Small intestine (tissue), 7 donors: ENCODE measurements around the gene MOSPD3. TPM values are rescaled to one million over a fixed set of nuclear protein-coding genes. Genes with fewer than 3 reads are reported as not detected.

Experiments used
- DNase-seq, 2 donors: peaks; one replicate each; pipeline versions ENCODE4 v3.0.0 to v3.0.0-alpha.2; 2013
- FAIRE-seq: peaks from 2 replicates; lab custom pipeline; 2012; peaks lifted over from hg19 to GRCh38; lab: Jason Lieb, UNC
- H3K27ac ChIP-seq, 3 donors: one replicate each; pipeline ENCODE4 v1.5.1; 2013; ENCODE audit warnings: low read length in 2 of 3, mild to moderate bottlenecking in 2 of 3, control low read depth in 1 of 3, inconsistent platforms in 1 of 3, low read depth in 1 of 3, moderate library complexity in 1 of 3
- H3K27me3 ChIP-seq, 3 donors: one replicate each; pipeline ENCODE4 v1.6.1; 2013; ENCODE audit warnings: low read length in 3 of 3, inconsistent platforms in 1 of 3; ENCODE audit not compliant: control insufficient read depth in 3 of 3, insufficient read depth in 3 of 3
- H3K36me3 ChIP-seq, 3 donors: one replicate each; pipeline ENCODE4 v1.6.1; 2013; ENCODE audit warnings: low read length in 3 of 3, inconsistent platforms in 1 of 3, low read depth in 1 of 3, mild to moderate bottlenecking in 1 of 3, moderate library complexity in 1 of 3; ENCODE audit not compliant: control insufficient read depth in 3 of 3, insufficient read depth in 2 of 3
- H3K4me1 ChIP-seq, 3 donors: one replicate each; pipeline ENCODE4 v1.6.1; 2013; ENCODE audit warnings: low read length in 2 of 3, inconsistent platforms in 1 of 3, low read depth in 1 of 3, mild to moderate bottlenecking in 1 of 3, moderate library complexity in 1 of 3; ENCODE audit not compliant: control insufficient read depth in 3 of 3, insufficient read depth in 2 of 3
- H3K4me3 ChIP-seq, 3 donors: one replicate each; pipeline ENCODE4 v1.5.1; 2013; ENCODE audit warnings: low read length in 3 of 3, control low read depth in 1 of 3, inconsistent platforms in 1 of 3, low read depth in 1 of 3, mild to moderate bottlenecking in 1 of 3, moderate library complexity in 1 of 3
- H3K9me3 ChIP-seq, 2 donors: one replicate each; pipeline ENCODE4 v1.6.1; 2013; ENCODE audit warnings: low read depth in 1 of 2, low read length in 1 of 2; ENCODE audit not compliant: control insufficient read depth in 2 of 2, insufficient read depth in 1 of 2
- WGBS, 3 donors: extraction: QIAGEN DNeasy Blood & Tissue Kit; methylation state at CpG; one replicate each; pipeline ENCODE4 v1.1.7; 2013; 5-methylcytosine and 5-hydroxymethylcytosine counted together
- polyA plus RNA-seq, 4 donors: library from polyadenylated mRNA; stranded (reverse) in 3 of 4; unstranded in 1 of 4; fragments of 200-250 nt in 3 of 4; fragments of 120-200 nt in 1 of 4; gene quantifications; one replicate each; pipeline versions ENCODE4 v1.2.1 to v1.2.3, GENCODE V29; 2013
- donor health status: healthy with polysubstance abuse.
- donor health status: control.
- donor health status: control.
- donor health status: Bipolar disorder and iron deficiency.
- donor health status: healthy.

The MOSPD3 gene
- polyA plus RNA-seq, 4 donors, result 8.4 to 14.9 (median 10.6) TPM

DNA sequence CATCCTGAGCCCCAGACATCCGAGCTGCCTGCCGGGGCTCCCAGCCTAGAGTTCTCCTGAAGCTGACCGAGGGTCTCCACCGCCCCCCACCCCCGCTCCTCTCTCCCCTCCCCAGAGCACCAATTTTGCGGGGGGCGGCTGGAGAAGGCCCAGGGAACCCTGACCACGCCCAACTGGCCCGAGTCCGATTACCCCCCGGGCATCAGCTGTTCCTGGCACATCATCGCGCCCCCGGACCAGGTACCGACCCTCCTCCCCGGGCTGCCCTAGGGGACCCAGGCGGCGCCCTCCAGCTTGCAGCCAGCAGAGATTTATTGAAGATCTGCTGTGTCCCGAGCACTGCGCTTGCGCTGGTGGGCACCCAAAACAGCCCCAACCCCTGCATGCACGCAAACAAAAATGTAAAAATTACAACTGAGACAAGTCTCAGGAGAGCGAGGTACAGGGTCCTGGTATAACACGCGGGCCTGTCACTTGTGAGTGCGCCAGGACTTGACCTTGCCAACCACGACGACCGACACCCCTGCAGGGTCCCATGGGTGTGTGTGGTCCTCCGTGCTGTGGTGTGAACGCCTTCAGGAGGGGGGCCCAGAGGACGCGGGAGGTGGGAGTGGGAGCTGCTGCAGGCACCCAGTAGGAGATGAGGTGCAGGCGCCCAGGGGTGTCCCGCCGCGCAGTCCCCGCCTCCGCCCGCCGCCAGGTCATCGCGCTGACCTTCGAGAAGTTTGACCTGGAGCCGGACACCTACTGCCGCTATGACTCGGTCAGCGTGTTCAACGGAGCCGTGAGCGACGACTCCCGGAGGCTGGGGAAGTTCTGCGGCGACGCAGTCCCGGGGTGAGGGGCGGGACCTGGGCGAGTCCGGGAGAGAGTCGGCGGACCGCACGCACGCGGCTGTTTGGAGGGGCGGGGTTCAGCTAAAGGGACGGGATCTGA lies 7.1 kb upstream of the MOSPD3 start:
- no peak for FAIRE-seq
- 3 to 14% (median 9%) methylated on average over 66 to 68 of the region's 68 CpGs for WGBS, 3 donors
- no peak overlapping the region for H3K27ac ChIP-seq

DNA sequence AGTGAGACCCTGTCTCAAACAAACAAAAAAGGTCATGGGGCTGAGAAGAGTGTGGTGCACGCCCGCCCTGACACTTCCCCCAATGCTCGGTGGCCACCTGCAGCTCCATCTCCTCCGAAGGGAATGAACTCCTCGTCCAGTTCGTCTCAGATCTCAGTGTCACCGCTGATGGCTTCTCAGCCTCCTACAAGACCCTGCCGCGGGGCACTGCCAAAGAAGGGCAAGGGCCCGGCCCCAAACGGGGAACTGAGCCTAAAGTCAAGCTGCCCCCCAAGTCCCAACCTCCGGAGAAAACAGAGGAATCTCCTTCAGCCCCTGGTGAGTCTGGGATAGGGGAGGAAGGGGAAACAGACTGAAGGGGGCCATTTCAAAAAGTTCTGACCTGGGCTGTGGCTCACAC lies 6.0 kb upstream of the MOSPD3 start:
- 82 to 90% (median 83%) methylated on average over 12 of the region's 12 CpGs for WGBS, 3 donors
- FAIRE-seq, result no peak
- no peak overlapping the region for H3K27ac ChIP-seq
- H3K9me3 ChIP-seq, result no peaks in the 10 kb centered on the region
- H3K4me3 ChIP-seq, result no peak overlapping the region
- peaks cover 0 to 6% (median 0%) of the 10 kb centered on the region in 3 donors for H3K36me3 ChIP-seq
- DNase-seq, result no peak
- peaks cover 0 to 21% (median 6%) of the 10 kb centered on the region in 3 donors for H3K4me1 ChIP-seq
- H3K27me3 ChIP-seq, result peaks cover 0 to 50% (median 0%) of the 10 kb centered on the region in 3 donors

More for the DNA sequence above, 7.1 kb upstream of the MOSPD3 start:
- peaks cover 0 to 21% (median 6%) of the 10 kb centered on the region in 3 donors for H3K4me1 ChIP-seq
- peak overlapping the region; percentile 56 to 73 (median 57) for H3K4me3 ChIP-seq
- peaks cover 0 to 50% (median 0%) of the 10 kb centered on the region in 3 donors for H3K27me3 ChIP-seq
- peaks cover 0 to 6% (median 0%) of the 10 kb centered on the region in 3 donors for H3K36me3 ChIP-seq
- no peaks in the 10 kb centered on the region for H3K9me3 ChIP-seq
- peak; percentile 47 to 60 for DNase-seq

DNA sequence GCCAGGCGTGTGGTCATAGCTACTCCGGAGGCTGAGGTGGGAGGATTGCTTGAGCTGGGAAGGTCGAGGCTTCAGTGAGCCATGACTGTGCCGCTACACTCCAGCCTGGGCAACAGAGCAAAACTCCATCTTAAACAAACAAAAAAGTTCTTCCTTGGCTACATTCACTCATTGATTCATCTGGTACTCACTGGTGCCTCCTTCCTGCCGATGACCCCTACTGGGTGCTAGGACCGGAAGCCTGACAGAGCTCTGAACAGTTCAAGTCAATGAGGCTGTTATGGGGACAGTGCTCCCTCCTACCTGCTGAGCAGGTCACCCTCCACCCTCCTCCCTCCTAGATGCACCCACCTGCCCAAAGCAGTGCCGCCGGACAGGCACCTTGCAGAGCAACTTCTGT lies 5.2 kb upstream of the MOSPD3 start:
- WGBS, 3 donors, result 73 to 90% (median 77%) methylated on average over 6 to 8 of the region's 8 CpGs
- H3K36me3 ChIP-seq, result peaks cover 0 to 6% (median 0%) of the 10 kb centered on the region in 3 donors
- DNase-seq (no peak), FAIRE-seq (no peak)
- H3K4me3 ChIP-seq, result no peak overlapping the region
- H3K27ac ChIP-seq, result no peak overlapping the region
- no peaks in the 10 kb centered on the region for H3K9me3 ChIP-seq
- peaks cover 0 to 50% (median 0%) of the 10 kb centered on the region in 3 donors for H3K27me3 ChIP-seq
- H3K4me1 ChIP-seq, result peaks cover 0 to 21% (median 3%) of the 10 kb centered on the region in 3 donors

GRCh38 chr7:100609958-100610357 lies 2.4 kb upstream of the MOSPD3 start:
- peaks cover 0 to 17% (median 3%) of the 10 kb centered on the region in 3 donors for H3K36me3 ChIP-seq
- DNase-seq (no peak), FAIRE-seq (no peak)
- H3K4me1 ChIP-seq, result peaks cover 0 to 14% (median 2%) of the 10 kb centered on the region in 3 donors
- H3K9me3 ChIP-seq, result no peaks in the 10 kb centered on the region
- no peak overlapping the region for H3K27ac ChIP-seq
- 90 to 94% (median 91%) methylated on average over 5 of the region's 5 CpGs for WGBS, 3 donors
- H3K4me3 ChIP-seq, result no peak overlapping the region
- H3K27me3 ChIP-seq, result peaks cover 0 to 26% (median 0%) of the 10 kb centered on the region in 3 donors

DNA sequence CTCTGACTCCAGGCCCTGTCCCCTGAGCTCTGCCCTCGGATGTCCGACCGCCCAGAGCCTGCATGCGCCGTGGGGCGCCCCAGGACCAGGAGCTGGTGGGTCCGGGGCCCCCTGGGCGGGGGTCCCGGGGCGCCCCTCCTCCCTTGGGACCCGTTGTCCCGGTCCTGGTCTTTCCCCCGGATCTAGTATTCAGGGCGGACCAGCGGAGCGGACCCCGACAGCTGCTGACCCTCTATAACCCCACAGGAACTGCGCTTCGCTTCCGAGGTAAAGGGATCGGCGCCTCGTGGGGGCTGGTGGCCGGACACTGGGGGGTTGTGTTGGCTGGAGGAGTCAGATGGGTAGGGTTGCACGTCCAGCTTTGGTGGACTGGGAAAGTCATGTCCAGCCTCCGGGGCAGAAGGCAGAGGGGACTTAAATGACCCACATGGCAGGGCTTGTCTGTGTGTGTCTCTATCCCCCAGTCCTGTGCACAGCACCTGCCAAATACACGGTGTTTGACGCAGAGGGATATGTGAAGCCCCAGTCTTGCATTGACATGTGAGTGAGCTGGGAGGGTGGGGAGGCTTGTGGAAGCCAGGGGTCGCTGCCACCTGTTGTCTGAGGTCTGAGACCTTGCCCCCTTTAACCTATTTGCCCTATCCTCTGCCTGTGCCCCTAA lies 520 bp downstream of the MOSPD3 start:
- no peak for FAIRE-seq

DNA sequence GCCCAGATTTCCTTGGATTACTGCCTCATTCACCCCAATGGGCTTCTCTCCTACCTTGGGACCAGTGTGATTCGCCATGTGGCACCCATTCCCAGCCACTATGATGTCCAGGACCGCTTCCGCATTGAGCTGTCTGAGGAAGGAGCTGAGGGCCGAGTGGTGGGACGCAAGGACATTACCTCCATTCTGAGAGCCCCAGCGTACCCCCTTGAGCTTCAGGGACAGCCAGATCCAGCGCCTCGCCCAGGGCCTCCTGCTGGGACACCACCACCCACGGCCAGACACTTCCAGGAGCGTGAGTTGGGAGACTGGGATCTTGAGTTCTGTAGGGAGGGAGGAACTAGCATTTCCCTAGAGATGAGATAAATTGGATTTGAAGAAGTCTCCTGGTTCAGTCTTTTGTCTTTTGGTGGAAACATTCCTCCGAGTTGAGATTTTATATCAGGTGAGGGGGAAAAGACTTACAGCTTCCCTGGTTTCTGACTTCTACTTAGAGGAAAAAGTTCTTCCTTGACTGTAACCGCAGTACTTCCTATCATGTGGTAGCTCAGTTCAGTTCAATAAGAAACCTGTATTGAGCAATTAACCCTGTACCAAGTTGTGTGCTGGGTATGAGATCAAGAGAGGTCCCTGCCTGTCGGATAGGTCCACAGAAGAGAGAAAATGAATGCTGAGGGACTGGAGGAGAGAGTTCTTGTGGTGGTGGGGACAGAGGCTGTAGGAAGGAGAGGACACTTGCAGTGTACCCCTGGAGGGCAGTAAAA lies 1.3 kb downstream of the MOSPD3 start:
- DNase-seq (no peak), FAIRE-seq (no peak)
- Histone ChIP-seq H3K9me3 (no peaks in the 10 kb centered on the region), H3K4me3 (no peak overlapping the region), H3K27ac (no peak overlapping the region), H3K27me3 (no peaks in the 10 kb centered on the region), H3K4me1 (peaks cover 0 to 6% (median 2%) of the 10 kb centered on the region in 3 donors), H3K36me3 (peaks cover 0 to 11% (median 3%) of the 10 kb centered on the region in 3 donors)
- WGBS, 3 donors, result 87 to 89% (median 88%) methylated on average over 13 of the region's 13 CpGs

More for the DNA sequence above, 520 bp downstream of the MOSPD3 start:
- Histone ChIP-seq H3K4me3 (peak overlapping the region; percentile 47 to 76 (median 76)), H3K27ac (peak overlapping the region in 1 of 3 donors; percentile 46), H3K36me3 (peaks cover 0 to 13% (median 3%) of the 10 kb centered on the region in 3 donors), H3K9me3 (no peaks in the 10 kb centered on the region), H3K4me1 (peaks cover 0 to 6% (median 2%) of the 10 kb centered on the region in 3 donors), H3K27me3 (peaks cover 0 to under 1% (median 0%) of the 10 kb centered on the region in 3 donors)
- no peak for DNase-seq
- WGBS, 3 donors, result 3 to 5% (median 4%) methylated on average over 28 to 29 of the region's 29 CpGs

DNA sequence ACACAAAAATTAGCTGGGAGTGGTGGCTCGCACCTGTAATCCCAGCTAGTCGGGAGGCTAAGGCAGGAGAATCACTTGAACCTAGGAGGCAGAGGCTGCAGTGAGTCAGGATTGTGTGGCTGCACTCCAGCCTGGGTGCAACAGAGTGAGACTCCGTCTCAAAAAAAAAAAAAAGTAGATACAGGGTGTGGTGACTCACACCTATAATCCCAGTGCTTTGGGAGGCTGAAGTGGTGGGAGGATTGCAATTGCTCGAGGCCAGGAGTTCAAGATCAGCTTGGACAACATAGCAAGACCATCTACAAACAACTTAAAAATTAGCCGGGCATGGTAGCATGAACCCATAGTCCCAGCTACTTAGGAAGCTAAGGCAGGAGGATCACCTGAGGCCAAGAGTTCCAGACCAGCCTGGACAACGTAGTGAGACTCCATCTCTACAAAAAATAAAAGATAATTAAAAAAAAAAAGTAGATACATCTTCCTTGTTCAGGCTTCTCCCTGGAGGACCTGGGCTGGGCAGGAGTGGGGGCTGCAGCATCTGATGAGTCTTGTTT lies 2.0 kb downstream of the MOSPD3 start:
- WGBS, 3 donors, result 72 to 90% (median 81%) methylated on average over 6 of the region's 6 CpGs

More for the DNA sequence above, 2.0 kb downstream of the MOSPD3 start:
- H3K27me3 ChIP-seq, result no peaks in the 10 kb centered on the region
- no peaks in the 10 kb centered on the region for H3K9me3 ChIP-seq
- no peak overlapping the region for H3K4me3 ChIP-seq
- no peak overlapping the region for H3K27ac ChIP-seq
- peaks cover 0 to 6% (median 2%) of the 10 kb centered on the region in 3 donors for H3K4me1 ChIP-seq
- DNase-seq (no peak), FAIRE-seq (no peak)
- peaks cover 0 to 11% (median 3%) of the 10 kb centered on the region in 3 donors for H3K36me3 ChIP-seq
